PC-3 (cell line): ENCODE measurements around the gene KRT82. TPM values are rescaled to one million over a fixed set of nuclear protein-coding genes. Genes with fewer than 3 reads are reported as not detected.

Experiments used
- ATAC-seq: fragments of 200-7000 bp; cut with Tn5 transposase; 2 replicates; pipeline ENCODE4 v1.9.1; 2020; ENCODE audit warnings: mild to moderate bottlenecking, moderate library complexity
- BruUV-seq: library from RNA; stranded (reverse); fragments of 400-500 nt; replicated peaks from 2 replicates; lab custom pipeline; 2021; lab: Mats Ljungman, UMichigan
- CTCF ChIA-PET: fragments of 300-600 bp; sonication (Branson Sonifier 250); formaldehyde crosslinking; loops from one replicate; lab custom pipeline; 2022; ENCODE audit warnings: antibody characterized with exemption; lab: Charles Lee
- POLR2A ChIA-PET: fragments of 300-600 bp; sonication (Branson Sonifier 250); formaldehyde crosslinking; loops from one replicate; lab custom pipeline; 2022; ENCODE audit warnings: antibody characterized with exemption; ENCODE audit not compliant: unreplicated experiment; lab: Charles Lee
- DNase-seq: peaks from one replicate; pipeline ENCODE4 v3.0.0-alpha.2; 2015
- H2AFZ ChIP-seq: fragments of 300-600 bp; sonication (generic); 2 replicates; pipeline ENCODE4 v1.6.0; 2016; ENCODE audit warnings: antibody characterized with exemption, low read length
- H3F3A ChIP-seq: fragments of 300-600 bp; sonication (generic); one replicate; pipeline ENCODE4 v1.6.0; 2017; ENCODE audit warnings: antibody characterized with exemption, low read length, control low read depth, mild to moderate bottlenecking; ENCODE audit not compliant: unreplicated experiment
- H3K27ac ChIP-seq: fragments of 300-600 bp; sonication (generic); 2 replicates; pipeline ENCODE4 v1.5.1; 2016; ENCODE audit warnings: mild to moderate bottlenecking, low read length
- H3K27me3 ChIP-seq: fragments of 300-600 bp; sonication (generic); 2 replicates; pipeline ENCODE4 v1.6.1; 2016; ENCODE audit warnings: low read length, mixed read lengths
- H3K36me3 ChIP-seq: fragments of 300-600 bp; sonication (generic); 2 replicates; pipeline ENCODE4 v1.6.1; 2016; ENCODE audit warnings: low read depth, mixed run types, low read length, mixed read lengths
- H3K4me1 ChIP-seq: fragments of 300-600 bp; sonication (generic); 2 replicates; pipeline ENCODE4 v1.5.1; 2016; ENCODE audit warnings: low read length; ENCODE audit not compliant: insufficient read depth
- H3K4me2 ChIP-seq: fragments of 300-600 bp; sonication (generic); 2 replicates; pipeline ENCODE4 v1.6.0; 2016; ENCODE audit warnings: low read length
- H3K4me3 ChIP-seq: fragments of 300-600 bp; sonication (generic); 2 replicates; pipeline ENCODE4 v1.5.1; 2016; ENCODE audit warnings: mild to moderate bottlenecking, low read length, mixed read lengths
- H3K79me2 ChIP-seq: fragments of 300-600 bp; sonication (generic); 2 replicates; pipeline ENCODE4 v1.6.1; 2017; ENCODE audit warnings: low read length, mixed read lengths
- H3K9ac ChIP-seq: fragments of 300-600 bp; sonication (generic); 2 replicates; pipeline ENCODE4 v1.6.0; 2016; ENCODE audit warnings: mild to moderate bottlenecking, low read length
- H3K9me2 ChIP-seq: fragments of 300-600 bp; sonication (generic); replicated peaks from 2 replicates; pipeline ENCODE4 v1.6.1; 2016; ENCODE audit warnings: mixed run types, low read length, mixed read lengths
- H3K9me3 ChIP-seq: fragments of 300-600 bp; sonication (generic); 2 replicates; pipeline ENCODE4 v1.6.1; 2016; ENCODE audit warnings: low read length, mixed read lengths
- H4K20me1 ChIP-seq: fragments of 300-600 bp; sonication (generic); 2 replicates; pipeline ENCODE4 v1.6.1; 2016; ENCODE audit warnings: low read length, mixed read lengths
- CTCF ChIP-seq: fragments of 300-600 bp; sonication (generic); conservative IDR thresholded peaks from 2 replicates; pipeline ENCODE4 v1.5.1; 2017; ENCODE audit warnings: antibody characterized with exemption, low read depth, mild to moderate bottlenecking, low read length
- EZH2 ChIP-seq: fragments of 300-600 bp; sonication (generic); IDR thresholded peaks from one replicate; pipeline ENCODE4 v1.6.1; 2017; ENCODE audit warnings: antibody characterized with exemption, mild to moderate bottlenecking, low read length; ENCODE audit not compliant: unreplicated experiment
- EZH2phosphoT487 ChIP-seq: fragments of 300-600 bp; sonication (generic); IDR thresholded peaks from 2 replicates; pipeline ENCODE4 v1.6.1; 2018; ENCODE audit warnings: mild to moderate bottlenecking, antibody characterized with exemption, low read length, borderline replicate concordance
- intact Hi-C: fragments of 100-400 bp; cut with micrococcal nuclease; formaldehyde crosslinking; loops from 2 replicates; pipeline ENCODE4 v1.9.0; 2023
- total RNA-seq: library from RNA; depleted of rRNA; stranded (reverse); fragments of >200 nt; gene quantifications from 2 replicates; pipeline ENCODE4 v1.2.3, GENCODE V29; 2014

Gene KRT82
- total RNA-seq, 1 experiment from 2014 or later = 0.29 TPM

- Histone ChIP-seq H3F3A (no peaks in the 10 kb centered on the region), H2AFZ (no peak overlapping the region), H3K9me3 (no peaks in the 10 kb centered on the region), H3K27ac (no peak overlapping the region), H3K4me2 (no peak overlapping the region), H3K79me2 (no peaks in the 10 kb centered on the region), H4K20me1 (no peaks in the 10 kb centered on the region), H3K4me1 (0 out of 2 replicates have a peak, but pooled peaks cover 4% of the 10 kb centered on the region), H3K27me3 (no peaks in the 10 kb centered on the region), H3K4me3 (no peak overlapping the region), H3K36me3 (no peaks in the 10 kb centered on the region), H3K9me2 (no peaks in the 10 kb centered on the region), H3K9ac (no peak overlapping the region)
- no TSS peak for BruUV-seq
- ChIA-PET POLR2A (no interaction called here), CTCF (no interaction called here)
- DNase-seq = no peak
- no peak for ATAC-seq
- TF ChIP-seq CTCF = no peak
- intact Hi-C loops = loop anchor here (5.0 to 10.0 kb wide), 2 partner anchors 60 to 487 kb away; partner anchors contain the start of gene KRT6B
Measured at GRCh38 chr12:52394836-52395405, 11.2 kb downstream of the KRT82 start.

GRCh38 chr12:52392465-52393007 lies 13.6 kb downstream of the KRT82 start:
- H3K27ac ChIP-seq = no peak overlapping the region
- H3K4me1 ChIP-seq = 0 out of 2 replicates have a peak, but pooled peaks cover 4% of the 10 kb centered on the region
- H3K27me3 ChIP-seq = no peaks in the 10 kb centered on the region
- TF ChIP-seq EZH2 = no peak
- no peak for TF ChIP-seq CTCF
- no peak for TF ChIP-seq EZH2phosphoT487
- intact Hi-C loops = loop anchor here (5.0 to 10.0 kb wide), 2 partner anchors 62 to 490 kb away; partner anchors contain the start of gene KRT6B
- POLR2A ChIA-PET = no interaction called here
- no peaks in the 10 kb centered on the region for H3K9me3 ChIP-seq
- no TSS peak for BruUV-seq
- CTCF ChIA-PET = no interaction called here
- H3K4me2 ChIP-seq = no peak overlapping the region
- H2AFZ ChIP-seq = no peak overlapping the region
- H4K20me1 ChIP-seq = no peaks in the 10 kb centered on the region
- no peaks in the 10 kb centered on the region for H3F3A ChIP-seq
- no peak overlapping the region for H3K9ac ChIP-seq
- no peaks in the 10 kb centered on the region for H3K9me2 ChIP-seq
- no peaks in the 10 kb centered on the region for H3K79me2 ChIP-seq
- ATAC-seq = no peak
- DNase-seq = no peak
- H3K36me3 ChIP-seq = no peaks in the 10 kb centered on the region
- H3K4me3 ChIP-seq = no peak overlapping the region

DNA sequence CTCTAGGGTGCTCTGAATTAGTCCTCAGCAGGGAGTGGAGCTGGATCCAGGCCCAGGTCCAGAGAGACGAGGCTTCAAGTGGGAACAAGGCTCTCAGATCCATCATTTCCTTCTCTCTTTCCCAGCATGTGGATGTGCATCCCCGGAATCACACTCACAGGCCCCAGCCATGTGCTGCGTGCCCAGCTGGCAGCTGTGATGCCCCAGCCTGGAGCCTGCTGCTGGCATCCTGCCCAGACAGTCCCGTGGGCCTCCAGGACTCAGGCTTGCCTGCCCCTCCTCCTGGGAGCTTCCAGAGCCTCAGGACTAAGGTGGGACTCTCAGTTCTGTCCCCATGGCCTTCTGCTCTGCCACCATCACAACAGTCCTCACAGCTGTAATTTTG lies 14.5 kb downstream of the KRT82 start:
- BruUV-seq = no TSS peak
- no peak overlapping the region for H3K27ac ChIP-seq
- TF ChIP-seq EZH2phosphoT487 = no peak
- no peak for TF ChIP-seq CTCF
- TF ChIP-seq EZH2 = no peak
- H3K4me3 ChIP-seq = no peak overlapping the region
- no peak overlapping the region for H3K9ac ChIP-seq
- no peaks in the 10 kb centered on the region for H3K9me3 ChIP-seq
- ChIA-PET CTCF (no interaction called here), POLR2A (no interaction called here)
- no peaks in the 10 kb centered on the region for H3F3A ChIP-seq
- H3K27me3 ChIP-seq = no peaks in the 10 kb centered on the region
- ATAC-seq (no peak), DNase-seq (no peak)
- H3K4me1 ChIP-seq = 0 out of 2 replicates have a peak, but pooled peaks cover 4% of the 10 kb centered on the region
- no peak overlapping the region for H3K4me2 ChIP-seq
- no peak overlapping the region for H2AFZ ChIP-seq
- H3K36me3 ChIP-seq = no peaks in the 10 kb centered on the region
- intact Hi-C loops = loop anchor here (1.0 to 10.0 kb wide), 3 partner anchors 63 to 491 kb away; partner anchors contain the start of gene KRT6B
- no peaks in the 10 kb centered on the region for H4K20me1 ChIP-seq
- no peaks in the 10 kb centered on the region for H3K79me2 ChIP-seq
- H3K9me2 ChIP-seq = no peaks in the 10 kb centered on the region
